A549 (cell line): Measurements from ENCODE around the gene DRGX. TPM values are rescaled to one million over a fixed set of nuclear protein-coding genes. Genes with fewer than 3 reads are reported as not detected.

Experiments
- ATAC-seq, 2 experiments: fragments of 200-7000 bp in 1 of 2; fragments of >200 bp in 1 of 2; cut with Nextera tagmentation in 1 of 2; cut with Tn5 transposase in 1 of 2; 3 replicates each; pipeline versions ENCODE4 v1.8.0 to v1.9.1; 2018 to 2020; ENCODE audit warnings: mild to moderate bottlenecking in 1 of 2, moderate library complexity in 1 of 2
- CTCF ChIA-PET: fragments of 300-600 bp; sonication (Branson Sonifier 250); formaldehyde crosslinking; extraction: SDS; loops from one replicate; lab custom pipeline; 2021; ENCODE audit warnings: antibody characterized with exemption, inconsistent platforms; lab: Yijun Ruan, JAX
- POLR2A ChIA-PET: fragments of 350-600 bp; formaldehyde crosslinking; extraction: SDS; loops from one replicate; lab custom pipeline; 2021; ENCODE audit warnings: antibody characterized with exemption, inconsistent platforms; lab: Yijun Ruan, JAX
- DNase-seq, 2 experiments: peaks; one replicate each; pipeline versions ENCODE4 v3.0.0 to v3.0.0-alpha.2; 2011 to 2016; ENCODE audit warnings: low read depth in 1 of 2, low spot score in 1 of 2
- FAIRE-seq: peaks from 2 replicates; lab custom pipeline; 2011; peaks lifted over from hg19 to GRCh38; lab: Jason Lieb, UNC
- H3K27ac ChIP-seq, 2 experiments: fragments of >200 bp; sonication (Bioruptor Twin); formaldehyde crosslinking; 3 replicates each; pipeline ENCODE4 v1.5.1; 2016 to 2017
- H3K4me1 ChIP-seq: fragments of >200 bp; sonication (Bioruptor Twin); formaldehyde crosslinking; 3 replicates; pipeline ENCODE4 v1.6.1; 2016
- H3K4me2 ChIP-seq: fragments of >200 bp; sonication (Bioruptor Twin); formaldehyde crosslinking; 3 replicates; pipeline ENCODE4 v1.6.1; 2016
- H3K4me3 ChIP-seq: fragments of >200 bp; sonication (Bioruptor Twin); formaldehyde crosslinking; 3 replicates; pipeline ENCODE4 v1.5.1; 2016
- H3K9me3 ChIP-seq: fragments of >200 bp; sonication (Bioruptor Twin); formaldehyde crosslinking; 3 replicates; pipeline ENCODE4 v1.6.1; 2016
- CBX8 ChIP-seq: fragments of 200-600 bp; sonication (generic); IDR thresholded peaks from 2 replicates; pipeline ENCODE4 v1.6.1; 2016
- EHF ChIP-seq: fragments of 250-450 bp; sonication (Bioruptor Pico); IDR thresholded peaks from 2 replicates; pipeline ENCODE4 v1.5.0; 2020; ENCODE audit warnings: mild to moderate bottlenecking
- EHMT2 ChIP-seq: fragments of 200-600 bp; sonication (generic); IDR thresholded peaks from 2 replicates; pipeline ENCODE4 v1.6.1; 2016; ENCODE audit warnings: antibody characterized with exemption, low read depth, mild to moderate bottlenecking, moderate library complexity
- ESRRA ChIP-seq: fragments of 150-350 bp; IDR thresholded peaks from 2 replicates; pipeline ENCODE4 v1.6.1; 2014; ENCODE audit warnings: mild to moderate bottlenecking, low read length, borderline replicate concordance
- FOSB ChIP-seq: fragments of 250-450 bp; sonication (Bioruptor Pico); IDR thresholded peaks from 2 replicates; pipeline ENCODE4 v1.5.0; 2020; ENCODE audit warnings: mild to moderate bottlenecking, moderate library complexity
- FOSL2 ChIP-seq, 2 experiments: fragments of 450-650 bp in 1 of 2; fragments of >200 bp in 1 of 2; sonication (Bioruptor Twin) in 1 of 2; formaldehyde crosslinking; IDR thresholded peaks; 2 replicates each; pipeline versions ENCODE4 v1.5.0 to v1.6.1; 2016 to 2020; ENCODE audit warnings: mild to moderate bottlenecking in 1 of 2, moderate library complexity in 1 of 2
- HDAC2 ChIP-seq: fragments of 200-600 bp; sonication (generic); IDR thresholded peaks from 2 replicates; pipeline ENCODE4 v1.6.1; 2016
- HEYL ChIP-seq: fragments of 250-450 bp; sonication (Bioruptor Pico); IDR thresholded peaks from 2 replicates; pipeline ENCODE4 v1.8.0; 2021; ENCODE audit warnings: mild to moderate bottlenecking, moderate library complexity
- HOXB13 ChIP-seq: fragments of 250-450 bp; sonication (Bioruptor Pico); IDR thresholded peaks from 2 replicates; pipeline ENCODE4 v1.5.0; 2020; ENCODE audit warnings: low read depth, mild to moderate bottlenecking, moderate library complexity
- HOXB5 ChIP-seq: fragments of 250-450 bp; sonication (Bioruptor Pico); IDR thresholded peaks from 2 replicates; pipeline ENCODE4 v1.5.0; 2020; ENCODE audit warnings: mild to moderate bottlenecking, moderate library complexity
- JUN ChIP-seq, 2 experiments: fragments of >200 bp; sonication (Bioruptor Twin); formaldehyde crosslinking; IDR thresholded peaks; 2 replicates in 1 of 2; 3 replicates in 1 of 2; pipeline ENCODE4 v1.6.1; 2016 to 2017
- JUNB ChIP-seq: fragments of >200 bp; sonication (Bioruptor Twin); formaldehyde crosslinking; IDR thresholded peaks from 2 replicates; pipeline ENCODE4 v1.6.1; 2016
- KDM5A ChIP-seq: fragments of 200-600 bp; sonication (generic); IDR thresholded peaks from 2 replicates; pipeline ENCODE4 v1.6.1; 2016; ENCODE audit warnings: antibody characterized with exemption, mild to moderate bottlenecking
- MAZ ChIP-seq: fragments of 150-350 bp; IDR thresholded peaks from 2 replicates; pipeline ENCODE4 v1.6.1; 2014; ENCODE audit warnings: antibody characterized with exemption, low read depth, low read length, borderline replicate concordance
- NFE2L2 ChIP-seq: fragments of 150-350 bp; conservative IDR thresholded peaks from 2 replicates; pipeline ENCODE4 v1.6.1; 2014; ENCODE audit warnings: low read length
- POLR2A ChIP-seq: IDR thresholded peaks from 2 replicates; pipeline ENCODE4 v1.6.1; 2012; ENCODE audit warnings: mild to moderate bottlenecking, low read length
- RCOR1 ChIP-seq: fragments of 150-350 bp; IDR thresholded peaks from 2 replicates; pipeline ENCODE4 v1.6.1; 2014; ENCODE audit warnings: antibody characterized with exemption, low read length, low read depth
- RNF2 ChIP-seq: fragments of 200-600 bp; sonication (generic); IDR thresholded peaks from 2 replicates; pipeline ENCODE4 v1.6.1; 2016; ENCODE audit warnings: low read depth, mild to moderate bottlenecking, antibody characterized with exemption, moderate library complexity, borderline replicate concordance
- SMC3 ChIP-seq: fragments of >200 bp; sonication (Bioruptor Twin); formaldehyde crosslinking; IDR thresholded peaks from 3 replicates; pipeline ENCODE4 v1.6.1; 2018; ENCODE audit warnings: inconsistent platforms
- SREBF2 ChIP-seq: fragments of 450-650 bp; IDR thresholded peaks from 2 replicates; pipeline ENCODE4 v1.6.1; 2014; ENCODE audit warnings: mild to moderate bottlenecking, moderate library complexity
- ZFP36 ChIP-seq: fragments of 450-650 bp; IDR thresholded peaks from 2 replicates; pipeline ENCODE4 v1.6.1; 2014; ENCODE audit warnings: borderline replicate concordance; ENCODE audit not compliant: partially characterized antibody
- WGBS: methylation state at CpG from one replicate; pipeline ENCODE4 v1.1.6; 2017; ENCODE audit errors: missing lambda C conversion rate; 5-methylcytosine and 5-hydroxymethylcytosine counted together
- polyA plus RNA-seq, 4 experiments: library from polyadenylated mRNA; depleted of rRNA in 3 of 4; stranded (reverse); fragments of >200 nt; fragmentation: RNase III in 1 of 4; extraction: RNeasy Plus Mini Kit Qiagen cat#74134 plus additional on column Dnase treatment in 1 of 4; gene quantifications; 2 replicates in 3 of 4; 3 replicates in 1 of 4; pipeline ENCODE4 v1.2.3, GENCODE V29; 2011 to 2017
- TF ChIP-seq, protein P1 (sequence below): fragments of 200-600 bp; sonication (generic); IDR thresholded peaks from 2 replicates; pipeline ENCODE4 v1.6.1; 2016; ENCODE audit warnings: antibody characterized with exemption, mild to moderate bottlenecking, moderate library complexity
- TF ChIP-seq, protein P2 (sequence below): fragments of 150-350 bp; IDR thresholded peaks from 2 replicates; pipeline ENCODE4 v1.6.1; 2014; ENCODE audit warnings: low read depth, mild to moderate bottlenecking, low read length
- TF ChIP-seq, protein P3 (sequence below): fragments of >200 bp; sonication (Bioruptor Twin); formaldehyde crosslinking; IDR thresholded peaks from 3 replicates; pipeline ENCODE4 v1.5.1; 2016
- TF ChIP-seq, protein P4 (sequence below): fragments of 250-450 bp; sonication (Bioruptor Pico); IDR thresholded peaks from 2 replicates; pipeline ENCODE4 v1.5.0; 2020; ENCODE audit warnings: low read depth, mild to moderate bottlenecking, moderate library complexity
- TF ChIP-seq, protein P5 (sequence below): fragments of >200 bp; sonication (Bioruptor Twin); formaldehyde crosslinking; IDR thresholded peaks from 3 replicates; pipeline ENCODE4 v1.6.1; 2016
- TF ChIP-seq, protein P6 (sequence below): fragments of 450-650 bp; IDR thresholded peaks from 2 replicates; pipeline ENCODE4 v1.6.1; 2014; ENCODE audit warnings: antibody characterized with exemption

Gene DRGX
- polyA plus RNA-seq, 2 of the 4 experiments (the other 2 are of a cell fraction) = not detected

DNA sequence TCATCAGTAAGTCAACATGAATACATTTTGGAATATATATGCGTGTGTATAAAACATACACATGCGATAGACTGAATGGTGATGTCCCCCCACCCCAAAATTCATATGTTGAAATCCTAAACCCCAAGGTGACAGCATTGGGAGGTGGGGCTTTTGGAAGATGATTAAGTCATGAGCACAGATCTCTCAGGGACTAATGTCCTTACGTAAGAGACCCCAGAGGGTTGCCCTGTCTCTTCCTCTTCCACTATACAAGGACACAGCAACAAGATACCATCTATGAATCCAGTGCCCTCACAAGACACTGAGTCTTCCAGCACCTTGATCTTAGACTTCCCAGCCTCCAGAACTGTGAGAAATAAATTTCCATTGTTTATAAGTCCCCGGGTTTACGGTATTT lies 22.5 kb downstream of the DRGX start:
- H3K27ac ChIP-seq = no peak overlapping the region
- no peak overlapping the region for H3K4me2 ChIP-seq
- no peaks in the 10 kb centered on the region for H3K4me1 ChIP-seq
- DNase-seq = no peak
- TF ChIP-seq MAZ (no peak), ZFP36 (no peak), SREBF2 (no peak), EHF (CRISPR knock-in tag) (no peak), HOXB13 (CRISPR knock-in tag) (no peak), FOSL2 (IDR thresholded peaks at IDR 0.05) (no peak), FOSL2 (CRISPR knock-in tag; IDR thresholded peaks at IDR 0.05) (no peak), HEYL (no peak), EHMT2 (no peak), POLR2A (no peak), CBX8 (no peak), JUN (IDR thresholded peaks at IDR 0.05) (no peak)
- TF ChIP-seq, protein P1, sequence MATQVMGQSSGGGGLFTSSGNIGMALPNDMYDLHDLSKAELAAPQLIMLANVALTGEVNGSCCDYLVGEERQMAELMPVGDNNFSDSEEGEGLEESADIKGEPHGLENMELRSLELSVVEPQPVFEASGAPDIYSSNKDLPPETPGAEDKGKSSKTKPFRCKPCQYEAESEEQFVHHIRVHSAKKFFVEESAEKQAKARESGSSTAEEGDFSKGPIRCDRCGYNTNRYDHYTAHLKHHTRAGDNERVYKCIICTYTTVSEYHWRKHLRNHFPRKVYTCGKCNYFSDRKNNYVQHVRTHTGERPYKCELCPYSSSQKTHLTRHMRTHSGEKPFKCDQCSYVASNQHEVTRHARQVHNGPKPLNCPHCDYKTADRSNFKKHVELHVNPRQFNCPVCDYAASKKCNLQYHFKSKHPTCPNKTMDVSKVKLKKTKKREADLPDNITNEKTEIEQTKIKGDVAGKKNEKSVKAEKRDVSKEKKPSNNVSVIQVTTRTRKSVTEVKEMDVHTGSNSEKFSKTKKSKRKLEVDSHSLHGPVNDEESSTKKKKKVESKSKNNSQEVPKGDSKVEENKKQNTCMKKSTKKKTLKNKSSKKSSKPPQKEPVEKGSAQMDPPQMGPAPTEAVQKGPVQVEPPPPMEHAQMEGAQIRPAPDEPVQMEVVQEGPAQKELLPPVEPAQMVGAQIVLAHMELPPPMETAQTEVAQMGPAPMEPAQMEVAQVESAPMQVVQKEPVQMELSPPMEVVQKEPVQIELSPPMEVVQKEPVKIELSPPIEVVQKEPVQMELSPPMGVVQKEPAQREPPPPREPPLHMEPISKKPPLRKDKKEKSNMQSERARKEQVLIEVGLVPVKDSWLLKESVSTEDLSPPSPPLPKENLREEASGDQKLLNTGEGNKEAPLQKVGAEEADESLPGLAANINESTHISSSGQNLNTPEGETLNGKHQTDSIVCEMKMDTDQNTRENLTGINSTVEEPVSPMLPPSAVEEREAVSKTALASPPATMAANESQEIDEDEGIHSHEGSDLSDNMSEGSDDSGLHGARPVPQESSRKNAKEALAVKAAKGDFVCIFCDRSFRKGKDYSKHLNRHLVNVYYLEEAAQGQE = no peak
- TF ChIP-seq, protein P2, sequence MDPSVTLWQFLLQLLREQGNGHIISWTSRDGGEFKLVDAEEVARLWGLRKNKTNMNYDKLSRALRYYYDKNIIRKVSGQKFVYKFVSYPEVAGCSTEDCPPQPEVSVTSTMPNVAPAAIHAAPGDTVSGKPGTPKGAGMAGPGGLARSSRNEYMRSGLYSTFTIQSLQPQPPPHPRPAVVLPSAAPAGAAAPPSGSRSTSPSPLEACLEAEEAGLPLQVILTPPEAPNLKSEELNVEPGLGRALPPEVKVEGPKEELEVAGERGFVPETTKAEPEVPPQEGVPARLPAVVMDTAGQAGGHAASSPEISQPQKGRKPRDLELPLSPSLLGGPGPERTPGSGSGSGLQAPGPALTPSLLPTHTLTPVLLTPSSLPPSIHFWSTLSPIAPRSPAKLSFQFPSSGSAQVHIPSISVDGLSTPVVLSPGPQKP = no peak
- TF ChIP-seq, protein P3, sequence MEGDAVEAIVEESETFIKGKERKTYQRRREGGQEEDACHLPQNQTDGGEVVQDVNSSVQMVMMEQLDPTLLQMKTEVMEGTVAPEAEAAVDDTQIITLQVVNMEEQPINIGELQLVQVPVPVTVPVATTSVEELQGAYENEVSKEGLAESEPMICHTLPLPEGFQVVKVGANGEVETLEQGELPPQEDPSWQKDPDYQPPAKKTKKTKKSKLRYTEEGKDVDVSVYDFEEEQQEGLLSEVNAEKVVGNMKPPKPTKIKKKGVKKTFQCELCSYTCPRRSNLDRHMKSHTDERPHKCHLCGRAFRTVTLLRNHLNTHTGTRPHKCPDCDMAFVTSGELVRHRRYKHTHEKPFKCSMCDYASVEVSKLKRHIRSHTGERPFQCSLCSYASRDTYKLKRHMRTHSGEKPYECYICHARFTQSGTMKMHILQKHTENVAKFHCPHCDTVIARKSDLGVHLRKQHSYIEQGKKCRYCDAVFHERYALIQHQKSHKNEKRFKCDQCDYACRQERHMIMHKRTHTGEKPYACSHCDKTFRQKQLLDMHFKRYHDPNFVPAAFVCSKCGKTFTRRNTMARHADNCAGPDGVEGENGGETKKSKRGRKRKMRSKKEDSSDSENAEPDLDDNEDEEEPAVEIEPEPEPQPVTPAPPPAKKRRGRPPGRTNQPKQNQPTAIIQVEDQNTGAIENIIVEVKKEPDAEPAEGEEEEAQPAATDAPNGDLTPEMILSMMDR = no peak
- TF ChIP-seq, all 56 proteins: peak for 0
- WGBS = 58% methylated on average over 5 of the region's 5 CpGs
- no peaks in the 10 kb centered on the region for H3K9me3 ChIP-seq
- ChIA-PET CTCF (no interaction called here), POLR2A (no interaction called here)
- no peak for ATAC-seq
- FAIRE-seq = no peak
- no peak overlapping the region for H3K4me3 ChIP-seq

DNA sequence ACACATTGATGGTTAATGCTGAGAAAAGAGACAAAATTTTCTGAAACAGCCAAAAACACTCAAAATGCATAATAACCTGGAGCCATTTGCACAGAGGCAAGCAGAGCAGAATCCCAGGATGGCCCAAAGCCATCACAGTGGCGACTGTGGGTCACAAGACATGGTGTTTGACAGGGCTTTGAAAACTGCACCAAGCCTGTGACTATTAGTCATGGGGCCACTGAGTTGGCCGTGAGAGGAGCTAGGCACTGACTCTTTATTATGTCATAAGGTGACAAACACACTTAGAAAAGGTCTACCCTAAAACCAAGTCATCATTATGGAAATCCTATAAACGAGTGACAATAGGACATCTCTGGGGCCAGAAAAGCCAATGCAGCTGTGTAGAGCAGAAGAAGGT lies 23.9 kb downstream of the DRGX start:
- Histone ChIP-seq H3K4me2 (no peak overlapping the region), H3K9me3 (no peaks in the 10 kb centered on the region), H3K4me3 (no peak overlapping the region), H3K4me1 (no peaks in the 10 kb centered on the region), H3K27ac (no peak overlapping the region)
- ChIA-PET CTCF (no interaction called here), POLR2A (no interaction called here)
- ATAC-seq (no peak), DNase-seq (no peak), FAIRE-seq (no peak)
- no peak for TF ChIP-seq NFE2L2
- TF ChIP-seq, protein P3 = no peak
- TF ChIP-seq FOSB (CRISPR knock-in tag) = no peak
- TF ChIP-seq, protein P4, sequence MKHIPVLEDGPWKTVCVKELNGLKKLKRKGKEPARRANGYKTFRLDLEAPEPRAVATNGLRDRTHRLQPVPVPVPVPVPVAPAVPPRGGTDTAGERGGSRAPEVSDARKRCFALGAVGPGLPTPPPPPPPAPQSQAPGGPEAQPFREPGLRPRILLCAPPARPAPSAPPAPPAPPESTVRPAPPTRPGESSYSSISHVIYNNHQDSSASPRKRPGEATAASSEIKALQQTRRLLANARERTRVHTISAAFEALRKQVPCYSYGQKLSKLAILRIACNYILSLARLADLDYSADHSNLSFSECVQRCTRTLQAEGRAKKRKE = no peak
- TF ChIP-seq RNF2 = no peak
- TF ChIP-seq HEYL = no peak
- TF ChIP-seq HOXB13 (CRISPR knock-in tag) = no peak
- TF ChIP-seq ESRRA = no peak
- no peak for TF ChIP-seq SMC3
- no peak for TF ChIP-seq HDAC2
- TF ChIP-seq HOXB5 (CRISPR knock-in tag) = no peak
- TF ChIP-seq RCOR1 = no peak
- TF ChIP-seq, protein P5, sequence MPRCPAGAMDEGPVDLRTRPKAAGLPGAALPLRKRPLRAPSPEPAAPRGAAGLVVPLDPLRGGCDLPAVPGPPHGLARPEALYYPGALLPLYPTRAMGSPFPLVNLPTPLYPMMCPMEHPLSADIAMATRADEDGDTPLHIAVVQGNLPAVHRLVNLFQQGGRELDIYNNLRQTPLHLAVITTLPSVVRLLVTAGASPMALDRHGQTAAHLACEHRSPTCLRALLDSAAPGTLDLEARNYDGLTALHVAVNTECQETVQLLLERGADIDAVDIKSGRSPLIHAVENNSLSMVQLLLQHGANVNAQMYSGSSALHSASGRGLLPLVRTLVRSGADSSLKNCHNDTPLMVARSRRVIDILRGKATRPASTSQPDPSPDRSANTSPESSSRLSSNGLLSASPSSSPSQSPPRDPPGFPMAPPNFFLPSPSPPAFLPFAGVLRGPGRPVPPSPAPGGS = no peak
- no peak for TF ChIP-seq JUNB
- no peak for TF ChIP-seq KDM5A
- TF ChIP-seq, protein P6, sequence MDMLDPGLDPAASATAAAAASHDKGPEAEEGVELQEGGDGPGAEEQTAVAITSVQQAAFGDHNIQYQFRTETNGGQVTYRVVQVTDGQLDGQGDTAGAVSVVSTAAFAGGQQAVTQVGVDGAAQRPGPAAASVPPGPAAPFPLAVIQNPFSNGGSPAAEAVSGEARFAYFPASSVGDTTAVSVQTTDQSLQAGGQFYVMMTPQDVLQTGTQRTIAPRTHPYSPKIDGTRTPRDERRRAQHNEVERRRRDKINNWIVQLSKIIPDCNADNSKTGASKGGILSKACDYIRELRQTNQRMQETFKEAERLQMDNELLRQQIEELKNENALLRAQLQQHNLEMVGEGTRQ = no peak
- TF ChIP-seq ZFP36 = no peak
- 1% methylated on average over 3 of the region's 3 CpGs for WGBS
